ENCODE results near the gene DCXR. TPM values are rescaled to one million over a fixed set of nuclear protein-coding genes. Genes with fewer than 3 reads are reported as not detected.
A peak's percentile ranks its signal among the peaks of the same experiment; 100 is the strongest.

Gene DCXR
- total and polyA plus RNA-seq, 7 donors: 44.3 to 163 (median 94.8) TPM

DNA sequence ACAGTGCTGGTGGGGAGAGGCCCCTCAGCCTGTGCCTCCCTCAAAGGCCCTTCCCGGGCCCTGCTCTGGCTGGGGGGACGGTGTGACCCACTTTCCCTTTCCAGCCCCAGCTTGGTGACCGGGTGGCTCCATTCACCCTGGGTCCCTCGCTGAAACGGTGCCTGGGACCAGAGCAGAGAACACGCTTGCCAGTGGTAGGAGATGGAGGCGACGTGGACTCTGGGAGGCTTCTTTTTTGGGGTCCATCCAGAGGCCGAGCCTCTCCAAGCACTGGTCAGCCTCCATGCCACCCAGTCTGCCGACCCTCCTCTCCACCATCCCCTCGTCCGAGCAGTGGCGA lies 22.6 kb downstream of the DCXR start:
- no peak overlapping the region for H3K27ac ChIP-seq
- no peaks in the 10 kb centered on the region for H3K27me3 ChIP-seq
- DNase-seq: no peak
- H3K9me3 ChIP-seq: no peaks in the 10 kb centered on the region
- peaks cover 0 to 18% (median 0%) of the 10 kb centered on the region in 4 donors for H3K36me3 ChIP-seq
- H3K4me1 ChIP-seq: peaks cover 3 to 30% (median 24%) of the 10 kb centered on the region in 4 donors
- WGBS, 2 donors: 86 to 87% methylated on average over 13 of the region's 13 CpGs
- intact Hi-C loops (cut with DNase I): no loop called here
- H3K4me3 ChIP-seq: no peak overlapping the region
- TF ChIP-seq EP300 (IDR thresholded peaks at IDR 0.05) (no peak), POLR2AphosphoS5 (IDR thresholded peaks at IDR 0.05) (no peak), POLR2A (IDR thresholded peaks at IDR 0.05) (no peak)
- TF ChIP-seq, protein P1, sequence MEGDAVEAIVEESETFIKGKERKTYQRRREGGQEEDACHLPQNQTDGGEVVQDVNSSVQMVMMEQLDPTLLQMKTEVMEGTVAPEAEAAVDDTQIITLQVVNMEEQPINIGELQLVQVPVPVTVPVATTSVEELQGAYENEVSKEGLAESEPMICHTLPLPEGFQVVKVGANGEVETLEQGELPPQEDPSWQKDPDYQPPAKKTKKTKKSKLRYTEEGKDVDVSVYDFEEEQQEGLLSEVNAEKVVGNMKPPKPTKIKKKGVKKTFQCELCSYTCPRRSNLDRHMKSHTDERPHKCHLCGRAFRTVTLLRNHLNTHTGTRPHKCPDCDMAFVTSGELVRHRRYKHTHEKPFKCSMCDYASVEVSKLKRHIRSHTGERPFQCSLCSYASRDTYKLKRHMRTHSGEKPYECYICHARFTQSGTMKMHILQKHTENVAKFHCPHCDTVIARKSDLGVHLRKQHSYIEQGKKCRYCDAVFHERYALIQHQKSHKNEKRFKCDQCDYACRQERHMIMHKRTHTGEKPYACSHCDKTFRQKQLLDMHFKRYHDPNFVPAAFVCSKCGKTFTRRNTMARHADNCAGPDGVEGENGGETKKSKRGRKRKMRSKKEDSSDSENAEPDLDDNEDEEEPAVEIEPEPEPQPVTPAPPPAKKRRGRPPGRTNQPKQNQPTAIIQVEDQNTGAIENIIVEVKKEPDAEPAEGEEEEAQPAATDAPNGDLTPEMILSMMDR (IDR thresholded peaks at IDR 0.05): no peak

DNA sequence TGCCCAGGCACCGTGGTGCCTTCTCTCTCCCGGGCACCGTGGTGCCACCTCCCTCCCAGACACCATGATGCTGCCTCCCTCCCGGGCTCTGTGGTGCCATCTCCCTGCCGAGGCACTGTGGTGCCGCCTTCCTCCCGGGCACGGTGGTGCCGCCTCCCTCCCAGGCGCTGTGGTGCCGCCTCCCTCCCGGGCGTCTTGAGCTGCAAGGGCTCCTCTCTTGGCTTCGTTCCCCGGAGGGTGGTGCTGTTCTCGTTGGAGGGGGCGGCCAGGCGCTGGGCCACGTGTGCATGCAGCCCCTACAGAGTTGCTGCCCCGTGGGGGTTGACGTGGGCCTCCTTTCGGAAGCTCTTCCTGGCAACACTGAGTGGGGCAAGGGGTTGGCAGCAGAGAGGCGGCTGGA lies 23.1 kb downstream of the DCXR start:
- Histone ChIP-seq H3K36me3 (peaks cover 0 to 19% (median 0%) of the 10 kb centered on the region in 4 donors), H3K4me1 (peaks cover 3 to 28% (median 24%) of the 10 kb centered on the region in 4 donors)
- WGBS, 2 donors: 32 to 83% methylated on average over 23 of the region's 23 CpGs

DNA sequence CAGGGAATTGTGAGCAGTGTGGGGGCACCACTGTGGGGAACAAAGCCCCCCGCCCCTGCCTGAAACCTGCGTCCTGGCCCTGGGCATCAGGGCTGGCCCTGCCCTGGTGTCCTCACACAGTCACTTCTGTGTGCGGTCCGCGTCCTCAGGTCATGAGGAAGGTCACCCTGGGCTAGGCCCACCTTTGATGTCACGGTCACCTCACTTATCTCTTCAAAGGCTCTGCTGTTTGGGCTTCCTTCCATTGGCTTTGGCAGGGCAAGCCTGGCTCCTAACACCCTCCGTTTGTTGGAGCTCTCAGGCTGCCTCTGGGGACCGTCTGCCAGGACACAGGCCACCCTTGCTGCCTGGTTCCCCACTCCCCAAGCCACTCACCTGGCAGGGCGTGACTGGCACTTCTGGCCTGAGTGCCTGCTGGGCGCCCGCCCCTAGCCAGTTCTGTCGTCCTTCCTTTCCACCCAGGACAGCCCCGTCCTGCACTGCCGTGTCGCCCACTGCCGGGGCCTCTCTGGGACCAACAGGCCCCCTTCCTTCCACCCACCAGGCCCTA lies 23.6 kb downstream of the DCXR start:
- Histone ChIP-seq H3K27ac (peak overlapping the region in 3 of 4 donors; percentile 87 to 90 (median 89)), H3K4me1 (peaks cover 3 to 28% (median 24%) of the 10 kb centered on the region in 4 donors), H3K4me3 (peak overlapping the region in 1 of 4 donors; percentile 6), H3K27me3 (no peaks in the 10 kb centered on the region), H3K9me3 (no peaks in the 10 kb centered on the region), H3K36me3 (peaks cover 0 to 23% (median 0%) of the 10 kb centered on the region in 4 donors)
- intact Hi-C loops (cut with DNase I): no loop called here
- no peak for DNase-seq
- TF ChIP-seq EP300 (IDR thresholded peaks at IDR 0.05): no peak
- no peak for TF ChIP-seq POLR2A (IDR thresholded peaks at IDR 0.05)
- TF ChIP-seq, protein P1 (IDR thresholded peaks at IDR 0.05): no peak
- no peak for TF ChIP-seq POLR2AphosphoS5 (IDR thresholded peaks at IDR 0.05)
- 87 to 94% methylated on average over 16 of the region's 16 CpGs for WGBS, 2 donors

More for the DNA sequence above, 23.1 kb downstream of the DCXR start:
- Histone ChIP-seq H3K27me3 (no peaks in the 10 kb centered on the region), H3K9me3 (no peaks in the 10 kb centered on the region), H3K27ac (peak overlapping the region in 3 of 4 donors; percentile 87 to 90 (median 89)), H3K4me3 (no peak overlapping the region)
- intact Hi-C loops (cut with DNase I): no loop called here
- TF ChIP-seq POLR2AphosphoS5 (IDR thresholded peaks at IDR 0.05) (no peak), POLR2A (IDR thresholded peaks at IDR 0.05) (no peak), EP300 (IDR thresholded peaks at IDR 0.05) (no peak)
- TF ChIP-seq, protein P1 (IDR thresholded peaks at IDR 0.05): no peak
- no peak for DNase-seq

DNA sequence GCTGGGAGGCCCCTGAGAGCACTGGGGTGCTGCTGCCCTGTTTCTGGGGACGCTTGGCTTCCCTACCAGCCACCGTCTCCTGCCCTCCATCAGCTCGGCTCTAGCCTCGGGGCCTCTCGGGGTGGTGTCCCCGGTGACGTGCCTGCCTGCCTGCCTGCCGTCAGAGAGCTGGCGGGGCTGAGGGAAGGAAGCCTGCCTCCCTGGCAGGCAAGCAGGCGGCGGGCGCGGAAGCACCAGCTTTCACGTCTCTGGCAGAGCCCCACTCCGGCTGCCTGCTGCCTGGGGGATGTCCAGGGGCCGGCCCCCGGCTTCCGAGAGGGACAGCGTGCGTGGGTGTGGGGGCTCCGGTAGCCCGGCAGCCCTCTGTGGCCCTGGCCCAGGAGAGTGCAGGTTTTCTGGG lies 24.2 kb downstream of the DCXR start:
- Histone ChIP-seq H3K27ac (peak overlapping the region in 3 of 4 donors; percentile 87 to 90 (median 89)), H3K9me3 (no peaks in the 10 kb centered on the region), H3K27me3 (no peaks in the 10 kb centered on the region), H3K4me1 (peaks cover 3 to 28% (median 24%) of the 10 kb centered on the region in 4 donors), H3K4me3 (peak overlapping the region in 1 of 4 donors; percentile 6), H3K36me3 (peaks cover 0 to 18% (median 0%) of the 10 kb centered on the region in 4 donors)
- intact Hi-C loops (cut with DNase I): no loop called here
- peak; percentile 19 to 57 (median 51) for TF ChIP-seq POLR2AphosphoS5 (IDR thresholded peaks at IDR 0.05)
- no peak for TF ChIP-seq EP300 (IDR thresholded peaks at IDR 0.05)
- TF ChIP-seq, protein P1 (IDR thresholded peaks at IDR 0.05): no peak
- TF ChIP-seq POLR2A (IDR thresholded peaks at IDR 0.05): no peak
- WGBS, 2 donors: 69 to 84% methylated on average over 22 of the region's 22 CpGs
- DNase-seq: peak; percentile 91

Data from sigmoid colon (tissue), 7 donors.